HepG2 (cell line): ENCODE measurements around the gene PRR15L. TPM values are rescaled to one million over a fixed set of nuclear protein-coding genes. Genes with fewer than 3 reads are reported as not detected.

Experiments used
- GABPB1 ChIP-seq: IDR thresholded peaks from 2 replicates; pipeline ENCODE4 v1.6.1; 2016; ENCODE audit warnings: mild to moderate bottlenecking, missing genetic modification reagents, moderate library complexity, missing compliant biosample characterization
- KDM1A ChIP-seq: IDR thresholded peaks from 2 replicates; pipeline ENCODE4 v1.6.1; 2016; ENCODE audit warnings: missing compliant biosample characterization
- NFAT5 ChIP-seq: sonication (generic); formaldehyde crosslinking; IDR thresholded peaks from 2 replicates; pipeline ENCODE4 v1.4.0; 2020; ENCODE audit warnings: missing genetic modification reagents
- NONO ChIP-seq, 2 experiments: fragments of 450-650 bp in 1 of 2; sonication (generic) in 1 of 2; formaldehyde crosslinking in 1 of 2; IDR thresholded peaks in 1 of 2; conservative IDR thresholded peaks in 1 of 2; 2 replicates each; pipeline versions ENCODE4 v1.6.1 to v1.8.0; 2017 to 2022; ENCODE audit warnings: mild to moderate bottlenecking in 1 of 2, missing genetic modification reagents in 1 of 2, moderate library complexity in 1 of 2
- ONECUT2 ChIP-seq: sonication (generic); formaldehyde crosslinking; IDR thresholded peaks from 2 replicates; pipeline ENCODE4 v1.4.0; 2020; ENCODE audit warnings: missing genetic modification reagents
- POLR2AphosphoS2 ChIP-seq: IDR thresholded peaks from 2 replicates; pipeline ENCODE4 v1.6.1; 2011; ENCODE audit warnings: low read depth, low read length, improper control_type of control experiment
- YEATS4 ChIP-seq: sonication (generic); formaldehyde crosslinking; IDR thresholded peaks from 2 replicates; pipeline ENCODE4 v1.4.0; 2020; ENCODE audit warnings: missing genetic modification reagents, borderline replicate concordance
- ZKSCAN8 ChIP-seq: IDR thresholded peaks from 2 replicates; pipeline ENCODE4 v1.6.1; 2016; ENCODE audit warnings: borderline replicate concordance, missing genetic modification reagents, missing compliant biosample characterization
- ZNF710 ChIP-seq: sonication (generic); formaldehyde crosslinking; IDR thresholded peaks from 2 replicates; pipeline ENCODE4 v1.5.0; 2020; ENCODE audit warnings: mild to moderate bottlenecking, missing genetic modification reagents, borderline replicate concordance
- polyA plus RNA-seq, 8 experiments: library from polyadenylated mRNA; depleted of rRNA in 3 of 8; stranded (reverse) in 7 of 8; unstranded in 1 of 8; fragments of >200 nt; fragmentation: Illumina TruSeq in 4 of 8; extraction: Trizol in 4 of 8; gene quantifications; 2 replicates each; pipeline versions ENCODE4 v1.2.1 to v1.2.3, GENCODE V29; 2011 to 2016; ENCODE audit warnings: low read depth in 4 of 8, missing spikeins in 1 of 8, mixed read lengths in 1 of 8; ENCODE audit not compliant: insufficient read depth in 1 of 8
- total RNA-seq, 5 experiments: library from RNA; depleted of rRNA; stranded (reverse); fragments of >200 nt; fragmentation: Illumina TruSeq; extraction: Trizol; gene quantifications; 2 replicates each; pipeline ENCODE4 v1.2.3, GENCODE V29; 2016; ENCODE audit warnings: low read depth in 1 of 5
- TF ChIP-seq, protein P1 (sequence below): conservative IDR thresholded peaks from 2 replicates; pipeline ENCODE4 v1.6.1; 2018; ENCODE audit warnings: missing genetic modification reagents

Gene PRR15L
- total and polyA plus RNA-seq, 2 of the 13 experiments (the other 11 are each of a cell fraction or from before 2014, with no cell fraction given): 0.44 to 2.0 TPM

DNA sequence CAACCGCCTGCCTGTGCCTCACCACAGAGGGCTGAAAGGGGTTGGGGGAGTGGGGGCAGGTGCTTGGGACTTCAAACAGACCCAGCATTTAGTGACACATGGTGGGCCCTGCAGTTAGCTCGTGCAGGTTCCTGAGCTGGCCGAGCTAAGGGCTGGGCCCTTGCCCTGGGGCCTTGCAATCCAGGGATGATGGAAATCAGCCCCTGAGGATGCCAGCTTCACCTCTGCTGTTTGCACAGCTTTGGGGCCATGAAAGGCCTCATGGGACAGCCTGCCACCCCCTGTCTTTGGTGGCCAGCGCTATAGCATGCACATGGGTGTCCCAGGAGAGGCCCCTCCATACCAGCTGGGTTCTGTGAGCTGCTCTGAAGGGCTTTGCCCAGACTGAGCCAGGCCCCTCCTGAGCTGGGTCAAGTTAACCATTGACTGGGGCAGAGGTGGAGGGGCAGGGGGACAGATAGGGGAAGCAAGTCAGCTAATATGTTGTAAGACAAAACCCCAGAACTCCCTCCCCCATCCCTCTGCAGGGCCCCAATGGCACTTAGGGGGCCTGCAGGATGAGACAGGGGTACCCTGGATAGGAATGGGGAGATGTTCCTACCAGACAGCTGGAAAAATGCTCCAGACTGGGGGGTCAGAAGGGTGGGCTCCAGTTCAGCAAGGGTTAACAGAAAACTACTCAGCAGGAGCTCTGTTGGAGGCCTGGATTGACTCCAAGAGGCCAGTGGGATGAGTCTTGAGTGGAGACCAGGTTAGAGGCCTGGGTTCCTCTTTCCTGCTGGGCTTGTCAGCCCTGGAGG lies 692 bp downstream of the PRR15L start (continued):
- TF ChIP-seq ZNF710 (CRISPR knock-in tag): peak; percentile 53; the same call in 1 of the 2 replicates
- no peak for TF ChIP-seq KDM1A (CRISPR knock-in tag)
- no peak for TF ChIP-seq ZKSCAN8 (CRISPR knock-in tag)
- TF ChIP-seq, protein P1, sequence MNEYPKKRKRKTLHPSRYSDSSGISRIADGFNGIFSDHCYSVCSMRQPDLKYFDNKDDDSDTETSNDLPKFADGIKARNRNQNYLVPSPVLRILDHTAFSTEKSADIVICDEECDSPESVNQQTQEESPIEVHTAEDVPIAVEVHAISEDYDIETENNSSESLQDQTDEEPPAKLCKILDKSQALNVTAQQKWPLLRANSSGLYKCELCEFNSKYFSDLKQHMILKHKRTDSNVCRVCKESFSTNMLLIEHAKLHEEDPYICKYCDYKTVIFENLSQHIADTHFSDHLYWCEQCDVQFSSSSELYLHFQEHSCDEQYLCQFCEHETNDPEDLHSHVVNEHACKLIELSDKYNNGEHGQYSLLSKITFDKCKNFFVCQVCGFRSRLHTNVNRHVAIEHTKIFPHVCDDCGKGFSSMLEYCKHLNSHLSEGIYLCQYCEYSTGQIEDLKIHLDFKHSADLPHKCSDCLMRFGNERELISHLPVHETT (CRISPR knock-in tag): no peak
- TF ChIP-seq NFAT5 (CRISPR knock-in tag): no peak
- TF ChIP-seq POLR2AphosphoS2: no peak
- no peak for TF ChIP-seq YEATS4
- TF ChIP-seq GABPB1 (CRISPR knock-in tag): no peak
- TF ChIP-seq ONECUT2: no peak
- no peak for TF ChIP-seq NONO (IDR thresholded peaks at IDR 0.05)
- no peak; the same call in 1 of the 2 replicates for TF ChIP-seq NONO (CRISPR knock-in tag; conservative IDR thresholded peaks at IDR 0.05)
